HG03442 (cell line): ENCODE results near the gene RNU6-8.

Experiments used
- ATAC-seq: cut with Tn5 transposase; IDR thresholded peaks from one replicate; pipeline ENCODE4 v1.9.1; 2021; ENCODE audit warnings: mild to moderate bottlenecking, moderate library complexity; ENCODE audit not compliant: unreplicated experiment

RNU6-8 gene

GRCh38 chr14:32205554-32205953 is 2.5 kb upstream of the RNU6-8 start:
- no peak for ATAC-seq

- no peak for ATAC-seq
These were observed 874 bp upstream of the RNU6-8 start for GRCh38 chr14:32203928-32204357.

- no peak for ATAC-seq
These were observed 525 bp downstream of the RNU6-8 start for GRCh38 chr14:32202491-32202997.

- no peak for ATAC-seq
These were observed 1.1 kb downstream of the RNU6-8 start, which contains the start of gene RNU6-7 for GRCh38 chr14:32201816-32202490. Gene RNU6-7, plus strand, starts transcription at chr14:32202045.

- ATAC-seq = peak; percentile 49
These were observed 1.8 kb downstream of the RNU6-8 start for GRCh38 chr14:32201193-32201815.

GRCh38 chr14:32200368-32201192 is 2.5 kb downstream of the RNU6-8 start:
- ATAC-seq = no peak

GRCh38 chr14:32197919-32198318 is 5.2 kb downstream of the RNU6-8 start:
- ATAC-seq = peak; percentile 34

GRCh38 chr14:32195636-32196035 is 7.4 kb downstream of the RNU6-8 start:
- ATAC-seq = no peak

- ATAC-seq = no peak
These were observed 9.5 kb downstream of the RNU6-8 start for GRCh38 chr14:32193532-32193931.

- ATAC-seq = no peak
These were observed 10.2 kb downstream of the RNU6-8 start for GRCh38 chr14:32192712-32193373.

GRCh38 chr14:32190673-32191072 is 12.4 kb downstream of the RNU6-8 start:
- no peak for ATAC-seq

- ATAC-seq = no peak
These were observed 13.3 kb downstream of the RNU6-8 start for GRCh38 chr14:32189811-32190210.

GRCh38 chr14:32186248-32186647 is 16.8 kb downstream of the RNU6-8 start:
- ATAC-seq = peak; percentile 42

GRCh38 chr14:32185097-32185496 is 18.0 kb downstream of the RNU6-8 start:
- ATAC-seq = no peak

GRCh38 chr14:32183151-32184058 is 19.7 kb downstream of the RNU6-8 start:
- ATAC-seq = no peak

- ATAC-seq = no peak
These were observed 31.6 kb downstream of the RNU6-8 start for GRCh38 chr14:32171469-32171868.

- ATAC-seq = no peak
These were observed 33.9 kb downstream of the RNU6-8 start for GRCh38 chr14:32169191-32169590.

- ATAC-seq = no peak
These were observed 35.2 kb downstream of the RNU6-8 start for GRCh38 chr14:32167907-32168306.

- ATAC-seq = no peak
These were observed 36.1 kb downstream of the RNU6-8 start for GRCh38 chr14:32166924-32167323.

GRCh38 chr14:32166029-32166428 is 37.0 kb downstream of the RNU6-8 start:
- no peak for ATAC-seq
